Activated naive CD8-positive, alpha-beta T cell treated with anti-CD3 and anti-CD28 coated beads, Interleukin-2, amount 50 U/mL, for 24 hours (primary cell): ENCODE data around the gene ELMO1.
"Not testable (repeated sequence)": the region's sequence is repeated elsewhere in the genome, so short reads cannot be mapped to it uniquely, and the experiment has no call there.

Experiments
- ATAC-seq: fragments of 150-1000 bp; cut with Tn5 transposase; one replicate; pipeline ENCODE4 v1.10.0; 2021
- DNase-seq: peaks from one replicate; pipeline ENCODE4 v3.0.0; 2021
- H3K27ac Mint-ChIP-seq: one replicate; pipeline ENCODE4 v1.8.0; 2021; ENCODE audit warnings: mild to moderate bottlenecking, mixed read lengths
- H3K27me3 Mint-ChIP-seq: one replicate; pipeline ENCODE4 v1.8.0; 2021; ENCODE audit warnings: mixed read lengths
- H3K36me3 Mint-ChIP-seq: one replicate; pipeline ENCODE4 v1.8.0; 2021; ENCODE audit warnings: low read depth, mixed read lengths
- H3K4me1 Mint-ChIP-seq: one replicate; pipeline ENCODE4 v1.8.0; 2021; ENCODE audit warnings: mixed read lengths
- H3K4me3 Mint-ChIP-seq: one replicate; pipeline ENCODE4 v1.8.0; 2021; ENCODE audit warnings: mild to moderate bottlenecking, moderate library complexity, mixed read lengths
- H3K9me3 Mint-ChIP-seq: one replicate; pipeline ENCODE4 v1.8.0; 2021; ENCODE audit warnings: mixed read lengths

The ELMO1 gene

DNA sequence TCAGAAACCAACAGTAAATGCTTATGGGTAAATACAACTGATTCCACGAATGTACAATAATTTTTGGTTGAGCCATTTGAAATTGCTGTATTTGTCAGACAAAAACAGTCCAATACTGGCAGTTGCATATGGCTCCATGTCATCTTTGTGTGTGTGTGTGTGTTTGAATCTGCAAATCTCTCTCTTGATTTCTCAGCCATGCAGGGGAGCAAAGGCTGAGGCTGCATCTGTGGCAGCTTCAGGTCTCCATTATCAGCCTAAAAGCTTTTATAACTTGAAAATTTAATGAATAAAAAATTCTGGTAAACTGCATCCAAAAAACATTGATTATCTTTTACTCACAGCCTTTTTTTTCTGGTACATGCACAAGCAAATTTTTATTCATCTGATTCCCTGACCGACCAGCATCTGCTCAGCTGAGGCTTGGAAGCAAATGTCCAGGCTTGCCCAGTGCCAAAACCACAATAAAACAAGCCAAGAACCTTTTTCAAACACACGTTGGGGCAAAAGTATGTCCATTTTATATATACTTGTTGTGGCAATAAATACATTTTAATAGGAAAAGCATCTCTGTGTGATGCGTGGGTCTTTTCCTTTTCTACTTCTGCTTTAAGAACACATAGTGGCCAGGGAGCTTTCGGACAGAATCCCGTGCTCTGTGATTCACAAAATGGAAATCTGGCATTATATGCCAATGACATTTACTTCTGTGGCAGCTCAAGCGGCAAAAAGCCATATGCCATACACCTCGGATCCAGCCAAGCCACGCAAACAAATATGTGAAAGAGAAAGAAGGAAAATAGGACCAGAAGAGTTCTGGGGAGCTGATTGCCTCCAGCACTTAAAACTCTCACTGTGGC, 448.8 kb downstream of the ELMO1 start:
- Mint-ChIP-seq H3K27ac (no peak overlapping the region), H3K4me3 (no peak overlapping the region), H3K36me3 (peaks cover 34% of the 10 kb centered on the region), H3K27me3 (no peaks in the 10 kb centered on the region), H3K4me1 (no peaks in the 10 kb centered on the region), H3K9me3 (no peaks in the 10 kb centered on the region)
- ATAC-seq (no peak), DNase-seq (no peak)

DNA sequence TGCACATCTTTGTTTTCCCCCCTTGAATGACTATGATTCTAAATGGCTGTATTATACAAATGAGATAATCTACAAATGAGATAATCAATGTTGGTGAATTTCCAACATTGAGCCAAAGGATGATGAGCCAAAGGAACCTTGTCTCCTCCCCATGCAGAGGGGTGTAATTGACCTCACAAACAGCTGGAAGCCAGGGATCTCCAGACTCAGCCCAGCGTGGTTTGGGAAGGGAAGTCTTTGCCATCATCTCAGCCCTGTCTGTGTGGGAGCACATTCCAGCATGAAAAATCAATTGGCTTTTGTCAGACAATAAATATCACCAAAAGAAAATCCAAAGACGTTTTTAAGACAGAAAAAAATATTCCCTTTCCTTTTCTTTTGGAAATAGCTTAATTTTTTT, 452.9 kb downstream of the ELMO1 start:
- no peak for DNase-seq
- Mint-ChIP-seq H3K36me3 (peaks cover 4% of the 10 kb centered on the region), H3K27me3 (no peaks in the 10 kb centered on the region), H3K27ac (no peak overlapping the region), H3K4me3 (no peak overlapping the region), H3K4me1 (no peaks in the 10 kb centered on the region), H3K9me3 (no peaks in the 10 kb centered on the region)
- no peak for ATAC-seq

DNA sequence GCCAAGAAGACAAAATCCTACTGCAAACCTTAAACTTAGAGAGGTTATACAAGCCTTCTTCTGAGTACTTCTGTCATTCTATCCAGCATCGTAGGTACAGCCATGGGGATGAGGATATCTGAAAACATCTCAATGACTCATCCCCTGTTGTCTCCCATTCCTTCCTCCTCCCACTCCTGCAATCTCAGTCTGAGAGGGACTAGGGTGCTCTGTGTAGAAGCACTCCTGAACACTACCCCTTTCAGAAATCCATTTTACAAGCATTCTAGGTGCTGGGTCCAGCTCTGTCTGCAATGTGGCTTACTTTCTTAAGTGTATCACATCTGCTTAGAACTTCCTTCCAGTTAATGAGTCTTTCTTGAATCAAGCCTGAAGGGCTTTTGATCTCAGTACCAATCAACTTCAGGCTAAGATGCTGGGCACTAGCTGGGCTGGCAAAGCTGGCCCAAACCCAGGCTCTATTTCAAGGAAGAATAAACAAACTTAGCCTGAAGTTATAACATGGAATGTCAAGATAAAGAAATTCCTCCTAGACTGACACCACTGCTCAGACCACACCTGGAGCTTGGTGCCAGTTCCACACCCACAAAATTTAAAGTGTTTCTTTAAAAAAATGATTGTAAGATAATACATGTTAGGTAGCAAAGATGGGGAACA, 454.1 kb downstream of the ELMO1 start:
- Mint-ChIP-seq H3K9me3 (no peaks in the 10 kb centered on the region), H3K4me1 (no peaks in the 10 kb centered on the region), H3K4me3 (no peak overlapping the region), H3K27me3 (no peaks in the 10 kb centered on the region), H3K36me3 (peaks cover 2% of the 10 kb centered on the region), H3K27ac (peak overlapping the region; percentile 50)
- DNase-seq (no peak), ATAC-seq (no peak)

DNA sequence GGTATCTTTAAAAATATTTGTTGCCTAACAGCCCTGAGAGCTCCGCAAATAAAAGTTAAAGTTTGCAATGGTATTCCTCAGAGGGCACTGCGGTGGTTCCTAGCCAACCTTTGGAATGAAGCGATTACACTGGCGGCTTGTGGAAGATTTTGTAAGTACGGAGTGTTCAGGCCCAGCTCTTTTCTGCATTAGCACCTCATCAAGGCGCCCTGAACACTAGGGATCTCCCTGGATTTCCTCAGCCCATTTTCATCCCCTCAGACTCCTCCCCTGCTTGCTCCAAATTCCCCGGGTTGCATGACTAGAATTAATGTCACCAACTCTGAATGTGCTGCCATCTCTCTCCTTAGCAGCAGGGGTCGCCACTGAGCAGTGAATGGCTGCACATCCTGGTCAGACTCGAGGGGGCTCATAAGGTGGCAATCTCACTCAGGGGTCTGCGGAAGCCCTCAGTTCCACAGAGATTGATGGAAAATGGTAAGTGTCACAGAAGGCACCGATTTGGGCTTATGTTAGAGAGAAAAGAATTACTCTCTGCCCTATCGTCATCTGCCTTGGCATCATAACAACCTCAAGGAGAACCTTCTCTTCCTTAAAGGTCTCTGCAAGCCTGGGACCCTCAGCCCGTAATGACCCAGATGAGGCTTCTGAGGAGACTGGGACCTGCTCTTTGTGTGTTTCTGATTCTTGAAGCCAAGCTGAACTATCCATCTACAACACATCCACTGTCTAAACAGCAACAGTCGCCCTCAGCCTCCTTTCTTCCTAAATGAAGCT, 461.5 kb downstream of the ELMO1 start:
- Mint-ChIP-seq H3K36me3 (peaks cover 9% of the 10 kb centered on the region), H3K27ac (no peak overlapping the region), H3K27me3 (no peaks in the 10 kb centered on the region), H3K4me1 (peaks cover 31% of the 10 kb centered on the region), H3K9me3 (no peaks in the 10 kb centered on the region), H3K4me3 (no peak overlapping the region)
- DNase-seq (peak; percentile 74), ATAC-seq (peak; percentile 46)

DNA sequence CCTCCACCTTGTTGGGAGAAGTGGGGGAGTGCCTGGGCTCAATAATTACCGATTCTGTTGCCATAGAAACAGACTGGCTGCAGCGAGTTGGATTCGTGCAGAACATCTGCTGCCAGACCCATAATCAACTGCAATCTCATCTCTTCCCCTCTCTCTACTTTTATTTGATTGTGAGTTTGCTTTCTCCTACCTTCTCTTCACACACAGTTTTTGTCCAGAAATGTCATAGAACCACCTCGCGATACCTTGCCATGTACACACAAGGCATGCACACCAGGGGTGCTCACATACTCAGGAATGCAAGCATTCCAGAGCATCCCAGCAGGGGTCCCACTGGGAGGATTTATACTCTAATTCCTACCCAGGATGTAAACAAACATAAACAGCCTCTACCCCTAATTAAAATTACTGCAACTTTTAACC, 462.1 kb downstream of the ELMO1 start:
- Mint-ChIP-seq H3K27me3 (no peaks in the 10 kb centered on the region), H3K9me3 (no peaks in the 10 kb centered on the region), H3K4me3 (no peak overlapping the region), H3K4me1 (peaks cover 31% of the 10 kb centered on the region), H3K36me3 (peaks cover 13% of the 10 kb centered on the region), H3K27ac (no peak overlapping the region)
- no peak for ATAC-seq
- no peak for DNase-seq

DNA sequence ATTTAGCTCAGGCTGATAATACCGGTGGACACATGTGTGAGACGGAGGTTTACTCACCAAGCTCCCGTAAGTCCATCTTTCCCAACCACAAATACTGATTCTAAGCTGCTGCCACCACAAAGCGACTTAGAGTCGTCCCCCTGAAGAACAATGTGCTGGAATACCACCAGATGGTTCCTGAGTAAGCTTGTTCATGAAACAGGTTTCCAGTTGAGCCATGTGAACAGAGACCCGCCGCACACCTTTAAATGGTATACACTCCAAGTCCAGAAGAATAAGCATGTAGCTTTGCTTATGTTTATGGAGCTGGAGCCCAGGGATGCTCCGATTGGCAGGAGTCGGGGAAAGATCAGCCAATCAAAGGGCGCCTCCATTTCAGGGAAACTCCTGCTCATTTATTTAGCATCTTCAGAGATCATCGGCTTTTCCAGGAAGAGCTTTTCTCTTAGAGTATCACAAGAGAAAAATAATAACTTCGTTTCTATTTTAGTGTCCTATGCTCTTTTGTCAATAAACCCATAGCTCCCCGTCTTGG, 462.7 kb downstream of the ELMO1 start:
- Mint-ChIP-seq H3K27me3 (no peaks in the 10 kb centered on the region), H3K36me3 (peaks cover 13% of the 10 kb centered on the region)

DNA sequence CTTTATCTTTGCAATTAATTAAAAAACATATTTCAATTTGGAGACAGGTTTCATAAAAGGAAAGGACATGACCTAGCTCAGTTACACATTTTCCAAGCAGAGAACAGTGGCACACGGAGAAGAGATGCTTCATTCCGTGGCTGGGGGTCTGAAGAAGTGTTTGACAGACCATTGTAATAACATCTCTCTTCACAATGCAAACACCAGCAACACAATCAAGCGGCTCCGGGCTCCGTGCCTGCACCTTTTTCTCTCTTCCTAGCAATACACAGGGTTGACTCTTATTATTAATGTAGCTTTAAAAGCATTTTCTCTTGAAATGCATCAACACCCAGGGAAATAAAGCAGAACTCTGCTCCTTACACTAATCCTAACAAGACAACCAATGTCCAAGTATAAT, 463.3 kb downstream of the ELMO1 start:
- no peaks in the 10 kb centered on the region for H3K9me3 Mint-ChIP-seq
- H3K27me3 Mint-ChIP-seq: no peaks in the 10 kb centered on the region
- DNase-seq (no peak), ATAC-seq (no peak)
- H3K4me3 Mint-ChIP-seq: no peak overlapping the region
- H3K27ac Mint-ChIP-seq: no peak overlapping the region
- peaks cover 15% of the 10 kb centered on the region for H3K36me3 Mint-ChIP-seq
- H3K4me1 Mint-ChIP-seq: peaks cover 31% of the 10 kb centered on the region

More for the DNA sequence above, 462.7 kb downstream of the ELMO1 start:
- Mint-ChIP-seq H3K27ac (no peak overlapping the region), H3K4me1 (peaks cover 31% of the 10 kb centered on the region), H3K4me3 (no peak overlapping the region), H3K9me3 (no peaks in the 10 kb centered on the region)
- ATAC-seq (no peak), DNase-seq (no peak)

DNA sequence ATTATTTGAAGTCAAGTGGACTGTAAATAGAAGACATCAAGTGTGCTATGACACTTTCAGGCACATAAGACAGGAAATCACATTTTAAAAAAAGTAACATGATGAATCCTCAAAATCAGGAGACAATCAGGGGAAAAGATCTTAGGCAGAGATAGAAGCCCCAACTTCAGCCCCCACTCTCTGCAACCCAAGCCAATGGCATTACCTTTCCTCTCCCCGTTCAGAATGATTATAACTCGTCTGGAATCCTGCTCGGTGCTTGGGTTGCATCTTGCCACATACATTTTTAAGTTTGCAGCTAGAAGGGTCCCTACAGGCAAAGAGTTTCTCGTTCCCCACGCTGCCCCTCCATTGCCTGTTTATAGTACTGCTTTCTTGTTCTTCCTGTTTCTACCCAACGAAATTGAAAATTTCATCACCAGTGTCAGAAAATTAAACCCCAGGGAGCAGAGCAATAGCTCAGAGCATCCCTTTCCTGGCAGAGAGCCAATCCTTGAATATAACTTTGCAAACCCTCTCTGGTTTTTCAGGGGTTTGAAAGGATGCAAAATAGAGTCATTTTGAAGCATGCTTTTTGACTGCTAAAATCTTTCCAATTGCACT, 463.9 kb downstream of the ELMO1 start:
- Mint-ChIP-seq H3K27ac (no peak overlapping the region), H3K4me3 (no peak overlapping the region), H3K4me1 (peaks cover 34% of the 10 kb centered on the region), H3K9me3 (no peaks in the 10 kb centered on the region), H3K36me3 (peaks cover 17% of the 10 kb centered on the region), H3K27me3 (no peaks in the 10 kb centered on the region)
- DNase-seq (no peak), ATAC-seq (no peak)

DNA sequence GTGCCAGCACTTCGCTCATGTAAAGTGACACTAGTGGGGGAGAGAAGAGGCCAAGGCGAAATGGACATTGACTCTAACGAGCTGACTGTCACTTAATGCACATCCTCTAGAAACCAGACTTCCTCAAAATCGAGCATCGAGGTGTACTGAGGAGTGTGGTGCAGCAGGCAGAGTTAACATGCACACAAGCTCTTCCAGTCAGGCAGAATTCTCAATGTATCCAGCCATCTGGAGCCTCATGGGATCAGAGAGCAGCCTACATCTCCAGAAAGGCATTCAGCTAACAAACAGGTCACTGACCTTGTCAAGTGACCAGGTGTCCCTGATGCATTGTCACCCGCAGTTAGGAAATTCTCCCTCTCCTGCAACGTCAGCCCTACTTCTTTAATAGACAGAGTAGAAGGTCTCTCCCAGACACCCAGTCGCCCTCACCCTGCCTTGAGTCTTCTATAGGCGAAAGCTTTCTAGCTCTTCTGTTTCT, 464.6 kb downstream of the ELMO1 start:
- H3K27me3 Mint-ChIP-seq: no peaks in the 10 kb centered on the region
- ATAC-seq (no peak), DNase-seq (no peak)
- no peak overlapping the region for H3K4me3 Mint-ChIP-seq
- no peaks in the 10 kb centered on the region for H3K9me3 Mint-ChIP-seq
- peaks cover 17% of the 10 kb centered on the region for H3K36me3 Mint-ChIP-seq
- peaks cover 34% of the 10 kb centered on the region for H3K4me1 Mint-ChIP-seq
- no peak overlapping the region for H3K27ac Mint-ChIP-seq

DNA sequence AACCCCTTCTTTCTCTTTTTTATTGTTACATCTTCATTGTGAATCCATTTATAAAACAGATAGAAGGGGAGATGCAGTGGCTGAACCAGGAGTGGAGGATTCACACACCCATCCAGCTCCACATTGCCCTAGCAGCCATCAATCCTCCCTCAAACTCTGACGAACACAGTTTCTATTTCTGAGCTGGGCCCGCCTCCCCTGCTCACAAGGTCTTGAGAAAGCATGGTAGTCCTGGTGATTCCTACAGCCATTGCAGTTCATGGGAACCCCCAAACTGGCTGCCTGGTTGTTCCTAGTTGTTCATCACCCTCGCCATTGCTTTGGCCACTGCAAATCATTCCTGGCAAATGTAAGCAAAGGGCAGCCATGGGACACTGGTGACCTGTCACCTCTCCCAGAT, 465.9 kb downstream of the ELMO1 start:
- no peaks in the 10 kb centered on the region for H3K9me3 Mint-ChIP-seq
- H3K4me3 Mint-ChIP-seq: no peak overlapping the region
- peaks cover 22% of the 10 kb centered on the region for H3K36me3 Mint-ChIP-seq
- ATAC-seq (no peak), DNase-seq (no peak)
- H3K4me1 Mint-ChIP-seq: peaks cover 31% of the 10 kb centered on the region
- no peak overlapping the region for H3K27ac Mint-ChIP-seq
- no peaks in the 10 kb centered on the region for H3K27me3 Mint-ChIP-seq

DNA sequence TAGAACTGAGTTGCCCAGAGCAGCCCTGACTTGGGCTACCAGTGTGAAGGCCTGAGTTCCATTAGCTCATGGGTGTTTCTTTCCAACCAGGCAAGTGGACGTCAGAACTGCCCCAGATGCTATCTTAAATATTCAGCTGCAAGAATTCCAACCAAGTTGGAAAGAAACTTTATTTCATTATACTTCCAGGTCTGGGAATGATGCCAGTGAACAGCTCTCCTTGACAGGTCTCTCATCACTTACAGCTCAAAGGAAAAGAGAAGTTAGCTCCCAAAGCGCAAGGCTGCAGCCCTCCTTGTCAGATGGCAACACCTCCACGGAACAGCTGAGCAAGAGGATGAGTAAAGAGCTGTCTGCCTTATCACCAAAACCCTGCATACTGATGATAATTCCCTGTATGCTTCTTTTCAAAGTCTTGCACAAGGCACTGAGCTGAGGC, 468.8 kb downstream of the ELMO1 start:
- Mint-ChIP-seq H3K4me1 (peaks cover 14% of the 10 kb centered on the region), H3K9me3 (no peaks in the 10 kb centered on the region), H3K27me3 (no peaks in the 10 kb centered on the region), H3K36me3 (peaks cover 31% of the 10 kb centered on the region), H3K27ac (no peak overlapping the region), H3K4me3 (no peak overlapping the region)
- ATAC-seq (no peak), DNase-seq (no peak)

DNA sequence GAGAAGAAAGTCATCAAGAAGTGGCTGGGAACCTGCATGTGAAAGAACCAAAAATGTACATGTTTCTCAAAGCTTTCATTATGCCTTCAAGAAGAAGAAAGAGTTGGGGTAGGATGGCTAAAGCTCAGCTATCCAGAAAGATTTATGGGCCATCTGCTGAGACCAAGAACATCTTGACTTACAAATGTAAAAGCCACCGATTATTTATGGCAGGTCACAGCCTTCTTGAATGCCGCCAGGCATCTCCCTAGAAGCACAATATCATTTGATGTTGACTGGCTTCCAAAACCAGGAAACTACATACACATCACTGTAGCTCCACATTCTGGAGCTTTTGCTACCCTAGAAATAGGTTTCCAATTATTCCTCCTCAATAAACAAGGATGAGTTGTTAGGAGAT, 470.2 kb downstream of the ELMO1 start:
- H3K36me3 Mint-ChIP-seq: peaks cover 36% of the 10 kb centered on the region
- DNase-seq (no peak), ATAC-seq (no peak)
- H3K27me3 Mint-ChIP-seq: no peaks in the 10 kb centered on the region
- H3K4me1 Mint-ChIP-seq: peaks cover 6% of the 10 kb centered on the region
- H3K27ac Mint-ChIP-seq: no peak overlapping the region
- no peaks in the 10 kb centered on the region for H3K9me3 Mint-ChIP-seq
- no peak overlapping the region for H3K4me3 Mint-ChIP-seq

DNA sequence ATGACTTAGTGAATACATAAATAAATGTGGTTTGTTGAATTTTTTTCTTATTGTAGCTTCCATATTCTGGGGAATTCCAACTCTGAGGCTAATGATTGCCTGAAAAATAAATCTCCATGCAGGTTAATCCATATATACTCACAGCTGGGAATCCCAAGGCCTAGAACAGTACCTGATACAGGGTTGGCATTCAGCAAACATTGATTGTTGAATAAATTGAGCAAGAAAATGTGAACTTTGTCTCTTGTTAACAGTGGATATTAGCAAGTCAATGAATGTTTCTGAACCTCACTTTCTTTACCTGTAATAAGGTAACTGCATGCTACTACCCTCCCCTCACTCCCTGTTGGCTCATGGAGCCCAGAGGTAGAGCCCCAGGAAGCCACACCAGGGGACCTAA, 470.8 kb downstream of the ELMO1 start:
- H3K4me3 Mint-ChIP-seq: no peak overlapping the region
- H3K27me3 Mint-ChIP-seq: no peaks in the 10 kb centered on the region
- DNase-seq (no peak), ATAC-seq (no peak)
- H3K9me3 Mint-ChIP-seq: no peaks in the 10 kb centered on the region
- H3K27ac Mint-ChIP-seq: no peak overlapping the region
- H3K36me3 Mint-ChIP-seq: peaks cover 39% of the 10 kb centered on the region
- H3K4me1 Mint-ChIP-seq: peaks cover 6% of the 10 kb centered on the region

DNA sequence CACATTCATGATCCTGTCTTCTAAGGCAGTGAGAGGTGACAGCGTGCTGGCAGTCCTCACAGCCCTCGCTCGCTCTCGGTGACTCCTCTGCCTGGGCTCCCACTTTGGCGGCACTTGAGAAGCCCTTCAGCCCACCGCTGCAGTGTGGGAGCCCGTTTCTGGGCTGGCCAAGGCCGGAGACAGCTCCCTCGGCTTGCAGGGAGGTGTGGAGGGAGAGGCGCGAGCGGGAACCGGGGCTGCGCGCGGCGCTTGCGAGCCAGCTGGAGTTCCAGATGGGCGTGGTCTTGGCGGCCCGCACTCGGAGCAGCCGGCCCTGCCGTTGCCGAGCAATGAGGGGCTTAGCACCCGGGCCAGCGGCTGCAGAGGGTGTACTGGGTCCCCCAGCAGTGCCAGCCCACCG, 475.1 kb downstream of the ELMO1 start:
- DNase-seq, H3K27ac Mint-ChIP-seq, H3K4me3 Mint-ChIP-seq, ATAC-seq, H3K9me3 Mint-ChIP-seq, H3K27me3 Mint-ChIP-seq: not testable (repeated sequence)
- peaks cover 46% of the 10 kb centered on the region for H3K36me3 Mint-ChIP-seq
- peaks cover 26% of the 10 kb centered on the region for H3K4me1 Mint-ChIP-seq
